ENCODE measurements around the gene NINJ2. TPM values are rescaled to one million over a fixed set of nuclear protein-coding genes. Genes with fewer than 3 reads are reported as not detected.

Gene NINJ2
- total and polyA plus RNA-seq, 4 donors: 5.8 to 28.4 (median 14.3) TPM

DNA sequence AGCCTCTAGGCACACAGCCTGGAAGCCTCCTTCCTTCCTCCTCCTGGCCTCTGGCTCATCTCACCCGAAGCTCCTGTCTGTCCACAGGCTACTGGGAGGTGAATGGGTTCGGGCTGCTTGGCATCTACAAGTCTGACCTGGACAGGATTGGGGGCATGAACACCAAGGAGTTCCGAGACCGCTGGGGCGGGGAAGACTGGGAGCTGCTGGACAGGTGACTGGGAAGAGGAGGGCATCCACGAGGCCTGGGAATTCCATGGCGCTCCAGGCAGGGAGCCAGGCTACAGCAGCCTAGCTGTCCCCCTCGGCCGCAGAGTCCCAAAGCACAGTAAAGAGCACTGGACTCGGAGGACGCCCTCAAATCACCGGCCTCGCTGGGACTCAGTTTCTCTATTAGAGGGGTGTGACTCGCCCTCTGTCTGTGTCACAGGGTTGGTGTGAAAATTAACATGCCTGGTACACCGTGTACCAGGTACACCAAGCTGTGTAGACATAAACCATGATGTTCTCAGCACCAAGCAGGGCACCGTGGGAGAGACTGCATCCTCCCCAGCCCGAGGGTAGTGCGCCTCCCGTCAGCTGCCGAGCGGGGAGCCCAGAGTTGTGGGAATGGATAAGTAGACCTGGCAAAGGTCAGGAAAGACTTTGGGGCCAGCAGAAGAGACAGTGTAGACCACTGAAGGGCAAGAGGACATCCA is 103.9 kb downstream of the NINJ2 start:
- no peak overlapping the region for H3K9ac ChIP-seq (ENCODE audit: insufficient read depth in 1 of 2, low read length in 2 of 2)
- ATAC-seq (ENCODE audit: insufficient read depth, low FRiP score) (no peak), DNase-seq (no peak)
- no peaks in the 10 kb centered on the region for H3K27me3 ChIP-seq (ENCODE audit: control insufficient read depth in 3 of 3, insufficient read depth in 3 of 3, low read length in 2 of 3)
- peaks cover 0 to 4% (median 0%) of the 10 kb centered on the region in 4 donors for H3K36me3 ChIP-seq (ENCODE audit: control insufficient read depth in 4 of 4, insufficient read depth in 4 of 4, low read length in 4 of 4)
- WGBS, 2 donors: 89 to 92% methylated on average over 21 of the region's 21 CpGs
- H3K4me1 ChIP-seq (ENCODE audit: control insufficient read depth in 5 of 5, insufficient read depth in 5 of 5, low read length in 5 of 5): no peaks in the 10 kb centered on the region
- H3K4me3 ChIP-seq: no peak overlapping the region
- H3K9me3 ChIP-seq (ENCODE audit: control insufficient read depth in 4 of 4, insufficient read depth in 3 of 4, low read length in 3 of 4): no peaks in the 10 kb centered on the region
- no peak overlapping the region for H3K27ac ChIP-seq (ENCODE audit: low read depth in 1 of 2, low read length in 1 of 2)
- no peak for TF ChIP-seq CTCF (IDR thresholded peaks at IDR 0.05; ENCODE audit: control extremely low read depth, extremely low read depth)

DNA sequence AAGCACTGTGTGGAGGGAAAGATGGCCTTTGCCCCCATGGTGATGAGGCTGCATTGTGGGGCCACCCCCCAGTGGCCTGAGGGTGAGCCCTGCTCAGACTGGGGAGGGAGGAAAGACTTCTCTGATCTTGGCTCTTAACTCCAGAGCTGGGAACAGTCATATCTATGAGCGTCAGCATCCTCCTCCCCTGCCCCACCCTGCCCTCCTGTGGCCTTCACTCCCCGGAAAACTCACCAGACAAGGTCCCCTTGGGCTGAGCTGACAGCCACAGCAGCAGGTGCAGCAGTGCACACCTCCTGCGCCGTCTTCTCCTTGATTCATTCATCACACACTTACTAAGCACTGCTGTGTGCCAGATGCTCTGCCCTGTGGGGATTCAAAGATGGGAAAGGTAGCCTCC is 104.7 kb downstream of the NINJ2 start:
- H3K36me3 ChIP-seq (ENCODE audit: control insufficient read depth in 4 of 4, insufficient read depth in 4 of 4, low read length in 4 of 4): peaks cover 0 to 4% (median 0%) of the 10 kb centered on the region in 4 donors
- no peaks in the 10 kb centered on the region for H3K9me3 ChIP-seq (ENCODE audit: control insufficient read depth in 4 of 4, insufficient read depth in 3 of 4, low read length in 3 of 4)
- H3K4me1 ChIP-seq (ENCODE audit: control insufficient read depth in 5 of 5, insufficient read depth in 5 of 5, low read length in 5 of 5): peaks cover 0 to 4% (median 0%) of the 10 kb centered on the region in 5 donors
- 63 to 76% methylated on average over 4 of the region's 4 CpGs for WGBS, 2 donors
- no peak overlapping the region for H3K4me3 ChIP-seq
- no peaks in the 10 kb centered on the region for H3K27me3 ChIP-seq (ENCODE audit: control insufficient read depth in 3 of 3, insufficient read depth in 3 of 3, low read length in 2 of 3)
- no peak overlapping the region for H3K9ac ChIP-seq (ENCODE audit: insufficient read depth in 1 of 2, low read length in 2 of 2)
- TF ChIP-seq CTCF (IDR thresholded peaks at IDR 0.05; ENCODE audit: control extremely low read depth, extremely low read depth): no peak
- H3K27ac ChIP-seq (ENCODE audit: low read depth in 1 of 2, low read length in 1 of 2): no peak overlapping the region
- DNase-seq (no peak), ATAC-seq (ENCODE audit: insufficient read depth, low FRiP score) (no peak)

DNA sequence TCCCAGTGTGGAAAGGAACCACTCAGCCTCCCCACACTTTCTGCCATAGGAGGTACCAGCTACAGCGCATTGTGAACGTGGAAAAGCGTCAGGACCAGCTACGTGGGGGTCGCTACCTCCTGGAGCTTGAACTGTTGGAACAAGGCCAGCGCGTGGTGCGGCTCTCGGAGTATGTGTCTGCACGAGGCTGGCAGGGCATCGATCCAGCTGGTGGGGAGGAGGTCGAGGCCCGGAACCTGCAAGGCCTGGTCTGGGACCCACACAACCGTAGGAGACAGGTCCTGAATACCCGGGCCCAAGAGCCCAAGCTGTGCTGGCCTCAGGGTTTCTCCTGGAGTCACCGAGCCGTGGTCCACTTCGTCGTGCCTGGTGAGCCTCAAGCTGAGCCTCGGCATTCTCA is 106.7 kb downstream of the NINJ2 start:
- H3K27ac ChIP-seq (ENCODE audit: low read depth in 1 of 2, low read length in 1 of 2): no peak overlapping the region
- TF ChIP-seq CTCF (IDR thresholded peaks at IDR 0.05; ENCODE audit: control extremely low read depth, extremely low read depth): no peak
- H3K27me3 ChIP-seq (ENCODE audit: control insufficient read depth in 3 of 3, insufficient read depth in 3 of 3, low read length in 2 of 3): no peaks in the 10 kb centered on the region
- ATAC-seq (ENCODE audit: insufficient read depth, low FRiP score) (no peak), DNase-seq (no peak)
- no peaks in the 10 kb centered on the region for H3K9me3 ChIP-seq (ENCODE audit: control insufficient read depth in 4 of 4, insufficient read depth in 3 of 4, low read length in 3 of 4)
- H3K36me3 ChIP-seq (ENCODE audit: control insufficient read depth in 4 of 4, insufficient read depth in 4 of 4, low read length in 4 of 4): peaks cover 0 to 6% (median 0%) of the 10 kb centered on the region in 4 donors
- peaks cover 0 to 13% (median 0%) of the 10 kb centered on the region in 5 donors for H3K4me1 ChIP-seq (ENCODE audit: control insufficient read depth in 5 of 5, insufficient read depth in 5 of 5, low read length in 5 of 5)
- WGBS, 2 donors: 93 to 96% methylated on average over 20 of the region's 20 CpGs
- H3K9ac ChIP-seq (ENCODE audit: insufficient read depth in 1 of 2, low read length in 2 of 2): no peak overlapping the region
- H3K4me3 ChIP-seq: no peak overlapping the region

DNA sequence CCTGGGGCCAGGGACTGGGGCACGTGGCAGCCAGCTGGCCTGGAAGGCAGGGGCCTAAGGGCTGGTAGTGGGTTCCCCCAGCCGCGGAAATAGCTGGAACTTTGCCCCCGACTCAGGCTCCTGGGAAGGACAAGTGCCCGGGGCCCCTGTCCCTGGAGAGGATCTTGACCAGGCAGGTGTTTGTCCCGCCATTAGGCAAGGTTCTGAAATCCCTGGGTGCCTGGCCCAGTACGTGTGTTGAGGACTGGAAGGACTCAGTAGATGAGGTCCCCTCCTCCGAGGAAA is 109.3 kb downstream of the NINJ2 start:
- H3K9ac ChIP-seq (ENCODE audit: insufficient read depth in 1 of 2, low read length in 2 of 2): no peak overlapping the region
- WGBS, 2 donors: 83 to 87% methylated on average over 8 of the region's 8 CpGs
- DNase-seq (no peak), ATAC-seq (ENCODE audit: insufficient read depth, low FRiP score) (no peak)
- no peak overlapping the region for H3K27ac ChIP-seq (ENCODE audit: low read depth in 1 of 2, low read length in 1 of 2)
- no peaks in the 10 kb centered on the region for H3K27me3 ChIP-seq (ENCODE audit: control insufficient read depth in 3 of 3, insufficient read depth in 3 of 3, low read length in 2 of 3)
- peaks cover 0 to 13% (median 0%) of the 10 kb centered on the region in 5 donors for H3K4me1 ChIP-seq (ENCODE audit: control insufficient read depth in 5 of 5, insufficient read depth in 5 of 5, low read length in 5 of 5)
- no peaks in the 10 kb centered on the region for H3K9me3 ChIP-seq (ENCODE audit: control insufficient read depth in 4 of 4, insufficient read depth in 3 of 4, low read length in 3 of 4)
- H3K36me3 ChIP-seq (ENCODE audit: control insufficient read depth in 4 of 4, insufficient read depth in 4 of 4, low read length in 4 of 4): peaks cover 0 to 6% (median 0%) of the 10 kb centered on the region in 4 donors
- H3K4me3 ChIP-seq: no peak overlapping the region
- TF ChIP-seq CTCF (IDR thresholded peaks at IDR 0.05; ENCODE audit: control extremely low read depth, extremely low read depth): no peak

All from lung (tissue), 12 donors.